ENCODE data around the gene RNF168.

- TF ChIP-seq EZH2 (optimal IDR thresholded peaks at IDR 0.05; ENCODE audit: low read depth, low read length) (no peak), CTCF (IDR thresholded peaks at IDR 0.05; ENCODE audit: low read length) (0 out of 2 replicates have a peak, but pooled peaks have one; percentile 3), EZH2phosphoT487 (IDR thresholded peaks at IDR 0.05; ENCODE audit: low read length) (no peak)
Observed at GRCh38 chr3:196547067-196547466, 43.5 kb upstream of the RNF168 start.
